HG02798 (cell line): Measurements from ENCODE around the gene POLR1E.
"Not testable (repeated sequence)": the region's sequence is repeated elsewhere in the genome, so short reads cannot be mapped to it uniquely, and the experiment has no call there.

Source experiments
- ATAC-seq: cut with Tn5 transposase; IDR thresholded peaks from one replicate; pipeline ENCODE4 v1.9.1; 2021; ENCODE audit warnings: mild to moderate bottlenecking; ENCODE audit not compliant: unreplicated experiment, poor library complexity

The POLR1E gene

GRCh38 chr9:37499297-37499696 is 13.5 kb downstream of the POLR1E start:
- ATAC-seq = no peak

- ATAC-seq = no peak
These were observed 16.3 kb downstream of the POLR1E start for GRCh38 chr9:37501957-37502596.

DNA sequence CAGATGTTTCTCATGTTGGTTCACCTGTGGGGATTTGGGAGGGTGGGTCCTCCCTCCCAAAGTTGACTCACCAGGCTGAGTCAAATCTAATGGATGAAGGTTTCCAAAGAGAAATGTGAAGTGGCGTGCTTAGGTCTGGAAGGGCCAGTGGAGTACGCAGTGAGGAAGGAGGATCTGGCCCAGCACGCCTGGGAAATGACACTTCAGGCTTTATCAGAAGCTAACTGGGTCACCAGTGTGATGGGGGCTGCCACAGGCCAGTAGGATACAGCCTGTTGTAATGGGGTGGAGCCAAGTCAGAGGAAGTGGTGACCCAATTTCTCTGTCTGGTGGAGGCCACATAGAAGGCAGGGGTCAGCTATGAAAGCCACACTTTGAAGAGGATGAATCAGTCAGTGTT is 18.0 kb downstream of the POLR1E start:
- ATAC-seq = no peak

DNA sequence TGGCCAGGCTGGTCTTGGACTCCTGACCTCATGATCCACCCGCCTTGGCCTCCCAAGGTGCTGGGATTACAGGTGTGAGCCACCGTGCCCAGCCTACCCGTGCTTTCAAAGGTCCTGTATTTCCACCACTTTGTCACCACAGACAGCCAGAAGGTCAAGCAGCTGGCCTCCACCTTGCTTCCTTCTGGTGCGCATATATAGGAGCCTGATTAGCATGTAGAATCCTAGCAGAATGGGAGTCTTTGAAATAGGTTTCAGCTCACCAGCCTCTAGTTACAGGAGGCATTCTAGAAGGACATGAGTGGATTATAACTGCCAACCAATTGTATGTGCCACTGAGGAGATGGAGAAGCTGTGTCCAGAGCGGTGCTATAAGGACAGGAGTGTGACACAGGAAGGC is 18.9 kb downstream of the POLR1E start:
- no peak for ATAC-seq

- ATAC-seq = no peak
These were observed 21.9 kb downstream of the POLR1E start for GRCh38 chr9:37507566-37508134.

DNA sequence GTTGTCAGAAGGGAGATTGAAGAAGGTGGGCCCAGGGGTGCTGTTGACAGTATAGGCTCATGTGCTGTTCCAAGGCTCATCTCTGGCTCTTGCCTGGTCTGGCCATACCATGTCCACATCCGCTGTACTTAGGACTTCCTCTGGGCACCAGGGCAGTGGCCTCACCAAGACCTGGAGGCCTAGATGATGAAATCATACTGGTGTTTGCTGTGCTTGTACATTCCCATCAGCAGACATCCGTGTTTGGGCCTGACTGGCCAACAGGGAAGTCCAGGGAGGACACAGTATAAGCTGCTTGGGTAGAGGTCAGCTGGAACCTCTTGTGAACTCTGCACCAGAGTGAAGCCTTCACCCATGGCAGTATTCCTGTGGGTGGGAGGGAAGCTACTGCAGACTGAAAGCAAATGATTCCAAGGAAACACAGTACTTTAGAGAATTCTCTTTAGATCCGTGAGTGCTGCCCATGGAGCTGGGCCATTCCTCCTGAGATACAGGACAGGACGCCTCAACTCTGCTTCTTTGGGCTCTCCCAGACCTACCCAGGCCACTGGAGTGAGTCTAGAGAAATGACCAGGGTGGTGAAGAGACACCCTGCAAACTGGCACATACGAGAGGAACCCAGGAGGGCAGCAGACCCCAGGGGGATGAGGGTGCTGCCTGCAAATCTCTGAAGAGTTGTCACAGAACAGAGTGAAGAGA is 22.5 kb downstream of the POLR1E start:
- no peak for ATAC-seq

DNA sequence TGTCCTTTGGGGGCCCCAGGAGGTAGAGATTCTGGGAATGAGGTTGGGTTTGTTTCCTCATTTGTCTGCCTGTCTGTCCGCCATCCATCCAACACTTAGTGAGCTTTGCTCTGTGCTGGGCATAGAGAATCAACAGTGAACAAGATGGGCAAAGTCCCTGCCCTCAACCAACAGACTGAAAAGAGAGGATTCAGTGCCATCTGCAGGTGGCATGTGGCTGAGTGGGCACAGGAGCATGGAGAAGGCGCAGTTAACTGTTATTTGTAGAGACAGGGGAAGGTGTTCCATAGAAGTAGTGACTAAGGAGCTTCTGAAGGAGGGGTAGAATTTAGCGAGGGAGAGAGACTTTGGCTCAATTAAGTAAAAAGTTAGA is 23.1 kb downstream of the POLR1E start:
- ATAC-seq = no peak

DNA sequence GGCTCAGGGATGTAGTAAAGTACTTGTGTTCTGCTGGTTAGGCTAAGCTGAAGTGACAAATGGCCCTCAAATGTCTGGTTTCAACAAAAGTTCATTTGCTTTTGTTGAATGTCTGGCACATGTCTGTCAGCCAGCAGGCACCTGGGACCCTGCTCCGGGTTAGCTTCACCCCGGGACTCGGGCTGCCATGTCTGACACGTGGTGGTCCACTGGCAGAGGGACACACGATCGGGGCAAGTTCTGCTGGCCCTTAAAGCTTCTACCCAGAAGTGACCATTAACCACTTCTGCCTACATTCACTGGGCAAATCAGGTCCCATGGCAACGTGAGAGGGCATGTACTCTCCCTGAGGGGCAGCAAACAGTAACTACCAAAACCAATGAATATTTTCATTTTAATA is 23.8 kb downstream of the POLR1E start:
- ATAC-seq = no peak

GRCh38 chr9:37510053-37510452 is 24.3 kb downstream of the POLR1E start:
- not testable (repeated sequence) for ATAC-seq

DNA sequence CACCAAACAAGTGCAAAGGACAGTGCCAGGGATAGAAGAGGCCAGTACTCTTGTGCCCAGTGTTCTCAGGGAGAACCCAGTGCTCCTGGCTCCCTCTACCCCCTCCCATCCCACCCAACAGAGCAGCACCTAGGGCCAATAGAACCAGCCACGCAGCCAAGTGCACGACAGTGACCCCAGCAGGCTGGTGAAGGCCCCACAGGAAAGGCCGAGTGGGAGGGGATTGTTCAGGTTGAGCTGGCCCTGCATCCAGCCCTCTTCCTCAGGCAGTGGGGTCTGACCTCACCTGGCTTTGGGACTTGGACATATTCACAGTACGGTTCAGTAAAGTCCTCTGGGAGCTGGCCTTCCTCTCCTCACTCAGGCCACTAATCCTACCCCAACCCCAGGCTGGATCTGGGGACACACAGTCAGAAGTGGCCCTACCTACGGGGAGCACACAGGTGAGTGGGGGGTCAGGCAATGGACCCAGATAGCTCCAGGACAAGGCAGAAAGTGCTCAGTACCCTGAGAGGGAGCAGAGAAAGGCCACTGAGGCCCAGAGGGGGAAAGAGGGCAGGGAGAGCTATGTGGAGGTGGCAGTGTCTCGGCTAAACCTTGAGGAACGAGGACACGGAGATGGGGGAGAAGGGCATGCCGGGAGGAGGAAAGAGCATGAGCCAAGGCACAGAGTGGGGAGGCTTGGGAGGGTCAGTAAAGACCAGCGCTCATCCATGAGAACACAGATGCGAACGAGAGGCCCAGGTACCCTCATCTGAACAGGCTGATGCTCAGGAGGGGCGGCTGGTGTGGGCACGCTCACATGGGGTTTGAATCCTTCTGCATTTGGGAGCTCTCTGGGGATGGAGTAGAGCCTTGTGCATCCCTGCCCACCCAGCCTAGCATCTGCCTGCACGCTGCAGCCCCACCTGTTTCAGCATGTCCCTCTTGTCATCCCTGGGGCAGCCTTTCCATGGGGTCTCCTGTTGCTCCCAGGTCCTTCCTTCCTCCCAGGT is 25.6 kb downstream of the POLR1E start:
- no peak for ATAC-seq

DNA sequence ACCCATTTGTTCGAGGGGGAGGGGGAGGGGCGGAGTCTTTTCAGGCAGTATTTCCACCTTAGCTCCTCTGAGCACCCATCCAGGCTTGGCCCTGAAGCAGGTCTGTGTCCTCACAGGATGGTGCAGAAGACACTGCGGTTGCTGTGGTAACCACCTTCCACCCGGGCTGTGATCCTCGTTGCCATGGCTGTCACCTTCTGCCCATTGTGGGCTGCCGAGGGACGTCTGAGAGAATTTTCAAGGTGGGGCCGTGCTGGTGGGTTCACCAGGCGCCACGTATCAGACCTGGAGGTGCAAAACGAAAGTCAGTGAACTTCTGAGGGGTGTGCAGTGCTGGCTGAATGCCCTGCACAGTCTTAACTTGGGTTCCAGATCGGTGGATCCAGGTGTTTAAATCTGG is 26.7 kb downstream of the POLR1E start:
- ATAC-seq = no peak

DNA sequence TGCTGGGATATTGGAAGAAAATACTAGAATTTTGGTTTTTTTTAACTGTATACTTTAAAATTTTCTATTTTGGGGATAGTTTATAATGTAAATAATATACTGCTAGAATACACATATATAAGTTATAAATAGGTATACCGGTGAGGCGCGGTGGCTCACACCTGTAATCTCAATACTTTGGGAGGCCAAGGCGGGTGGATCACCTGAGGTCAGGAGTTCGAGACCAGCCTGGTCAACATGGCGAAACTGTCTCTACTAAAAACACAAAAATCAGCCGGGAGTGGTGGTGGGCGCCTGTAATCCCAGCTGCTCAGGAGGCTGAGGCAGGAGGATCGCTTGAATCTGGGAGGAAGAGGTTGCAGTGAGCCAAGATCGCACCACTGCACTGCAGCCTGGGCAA is 28.7 kb downstream of the POLR1E start:
- ATAC-seq = not testable (repeated sequence)

GRCh38 chr9:37514999-37515398 is 29.3 kb downstream of the POLR1E start:
- ATAC-seq = no peak

DNA sequence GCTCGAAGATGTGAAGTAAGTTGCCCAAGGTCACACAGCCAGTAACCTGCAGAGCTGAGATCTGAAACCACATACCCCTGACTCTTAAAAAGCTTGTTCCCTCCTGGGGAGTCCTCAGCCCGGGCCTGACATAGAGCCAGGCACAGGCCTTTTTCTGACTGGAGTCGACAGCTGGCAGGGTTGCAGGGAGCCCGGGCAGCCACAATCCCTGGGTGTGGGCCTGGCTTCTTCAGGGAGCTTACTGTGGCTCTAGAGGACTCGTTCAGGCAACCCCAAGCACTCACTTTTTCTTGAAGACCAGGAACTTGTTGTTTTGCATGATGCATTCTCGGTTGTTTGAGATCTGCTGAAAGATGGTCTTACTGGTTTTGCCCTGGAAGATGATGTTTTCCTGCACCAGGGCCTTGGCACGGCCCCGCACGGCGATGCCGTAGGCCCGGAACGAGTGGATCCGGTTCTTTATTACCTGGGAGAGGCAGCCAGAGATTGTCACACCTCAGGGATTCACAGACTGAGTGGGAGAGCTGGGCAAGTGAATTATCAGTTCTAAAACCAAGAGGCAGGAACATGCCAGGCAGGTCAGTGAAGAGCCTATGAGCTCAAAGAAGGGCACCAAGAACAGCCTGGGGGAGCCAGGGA is 30.0 kb downstream of the POLR1E start:
- ATAC-seq = no peak

DNA sequence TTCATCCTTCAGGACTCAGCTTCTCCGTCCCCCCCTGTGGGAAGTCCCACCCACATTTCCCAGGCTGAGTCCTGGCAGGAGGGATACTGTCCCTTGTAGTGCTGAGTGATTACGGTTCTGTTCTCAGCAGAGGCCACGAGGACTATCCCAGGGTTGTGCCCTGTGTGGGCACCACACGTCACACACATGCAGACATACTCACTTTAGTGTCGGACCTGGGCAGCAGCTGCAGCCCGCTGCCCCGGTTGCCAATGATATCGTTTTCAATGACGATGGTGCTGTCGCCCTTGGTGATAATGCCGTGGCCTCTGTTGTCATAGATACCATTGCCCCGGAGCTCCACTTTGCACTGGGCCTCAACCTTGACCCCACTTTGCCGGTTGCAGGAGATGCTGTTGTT is 32.2 kb downstream of the POLR1E start:
- no peak for ATAC-seq

DNA sequence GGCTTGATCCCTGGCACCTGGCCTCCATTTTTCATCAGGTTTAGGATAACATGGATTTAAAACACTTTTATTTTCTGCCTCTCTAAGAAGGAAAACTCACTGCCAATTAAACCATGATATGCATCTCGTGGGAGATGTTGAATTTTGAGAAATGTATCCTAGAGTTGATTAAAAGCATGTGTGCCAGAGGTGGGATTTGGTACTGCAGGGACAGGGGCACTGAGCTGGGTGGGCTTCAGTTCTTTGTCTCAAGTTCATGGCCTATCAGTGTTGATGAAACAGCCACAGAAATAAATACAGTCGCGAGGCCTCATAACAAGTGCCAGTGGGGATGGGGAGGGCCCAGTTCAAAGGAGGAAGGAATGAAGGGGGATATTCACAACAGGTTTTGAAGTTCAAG is 34.9 kb downstream of the POLR1E start:
- ATAC-seq = no peak

- no peak for ATAC-seq
These were observed 35.4 kb downstream of the POLR1E start for GRCh38 chr9:37521111-37521510.

- no peak for ATAC-seq
These were observed 37.2 kb downstream of the POLR1E start for GRCh38 chr9:37522971-37523370.

GRCh38 chr9:37523916-37524315 is 38.2 kb downstream of the POLR1E start:
- ATAC-seq = no peak
